GM21717 (cell line): ENCODE data around the gene TFPI.
"Not testable (repeated sequence)": the region's sequence is repeated elsewhere in the genome, so short reads cannot be mapped to it uniquely, and the experiment has no call there.

Experiments used
- ATAC-seq: cut with Tn5 transposase; IDR thresholded peaks from one replicate; pipeline ENCODE4 v1.9.1; 2021; ENCODE audit warnings: mild to moderate bottlenecking, moderate library complexity; ENCODE audit not compliant: unreplicated experiment

TFPI gene

GRCh38 chr2:187529248-187529976 is 24.8 kb downstream of the TFPI start:
- ATAC-seq: no peak

DNA sequence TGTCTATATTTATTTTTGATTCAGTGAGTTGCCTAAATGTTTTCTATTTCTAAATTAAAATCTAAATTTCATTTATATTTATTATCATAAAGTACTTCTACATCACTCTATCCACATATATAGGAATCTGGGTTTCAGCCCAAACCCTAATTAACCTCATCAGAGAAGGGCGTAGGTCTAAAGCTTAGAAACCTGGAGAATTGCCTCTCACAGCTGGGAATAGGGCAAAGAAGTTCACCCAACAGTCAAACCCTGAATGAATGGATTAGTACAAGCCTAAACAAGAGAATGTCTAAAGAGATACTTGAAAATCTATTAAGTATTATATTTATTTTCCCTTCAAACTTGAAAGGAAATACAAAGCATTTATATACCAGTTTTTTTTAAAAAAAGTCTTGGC is 26.2 kb downstream of the TFPI start:
- ATAC-seq: no peak

- no peak for ATAC-seq
Observed at GRCh38 chr2:187527262-187527661, 27.0 kb downstream of the TFPI start.

GRCh38 chr2:187526792-187527191 is 27.4 kb downstream of the TFPI start:
- no peak for ATAC-seq

- ATAC-seq: no peak
Observed at GRCh38 chr2:187525163-187525900, 28.9 kb downstream of the TFPI start.

DNA sequence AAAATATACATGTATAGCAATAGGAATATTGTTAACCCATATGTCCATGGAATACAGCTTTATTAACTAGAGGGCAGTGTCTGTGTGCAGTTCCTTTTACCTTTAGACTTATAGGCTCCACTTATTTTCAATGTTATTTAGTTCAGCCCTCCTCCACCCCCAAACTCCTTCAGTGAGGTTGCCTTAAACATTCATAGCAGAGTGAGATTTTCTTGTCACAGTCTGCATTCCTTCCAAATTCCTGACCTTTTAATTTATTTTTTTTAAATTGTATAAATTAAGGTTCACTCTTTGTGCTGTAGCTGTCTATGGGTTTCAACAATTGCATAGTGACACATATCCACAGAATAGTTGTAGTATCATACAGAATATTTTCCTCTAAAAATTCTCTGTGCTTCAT is 30.9 kb downstream of the TFPI start:
- no peak for ATAC-seq

GRCh38 chr2:187520121-187520624 is 34.1 kb downstream of the TFPI start:
- no peak for ATAC-seq

DNA sequence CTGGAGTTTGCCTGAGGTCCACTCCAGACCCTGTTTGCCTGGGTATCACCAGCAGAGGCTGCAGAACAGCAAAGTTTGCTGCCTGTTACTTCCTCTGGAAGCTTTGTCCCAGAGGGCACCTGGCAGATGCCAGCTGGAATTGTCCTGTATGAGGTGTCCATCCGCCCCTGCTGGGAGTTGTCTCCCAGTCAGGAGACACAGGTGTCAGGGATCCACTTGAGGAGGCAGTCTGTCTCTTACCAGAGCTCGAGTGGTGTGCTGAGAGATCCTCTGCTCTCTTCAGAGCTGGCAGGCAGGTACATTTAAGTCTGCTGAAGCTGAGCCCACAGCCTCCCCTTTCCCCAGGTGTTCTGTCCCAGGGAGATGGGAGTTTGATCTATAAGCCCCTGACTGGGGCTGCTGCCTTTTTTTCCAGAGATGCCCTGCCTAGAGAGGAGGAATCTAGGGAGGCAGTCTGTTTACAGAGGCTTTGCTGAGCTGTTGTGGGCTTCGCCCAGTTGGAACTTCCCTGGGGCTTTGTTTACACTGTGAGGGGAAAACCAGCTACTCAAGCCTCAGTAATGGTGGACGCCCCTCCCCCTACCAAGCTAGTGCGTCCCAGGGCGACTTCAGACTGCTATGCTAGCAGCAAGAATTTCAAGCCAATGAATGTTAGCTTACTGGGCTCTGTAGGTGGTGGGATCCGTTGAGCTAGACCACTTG is 34.7 kb downstream of the TFPI start:
- ATAC-seq: no peak

DNA sequence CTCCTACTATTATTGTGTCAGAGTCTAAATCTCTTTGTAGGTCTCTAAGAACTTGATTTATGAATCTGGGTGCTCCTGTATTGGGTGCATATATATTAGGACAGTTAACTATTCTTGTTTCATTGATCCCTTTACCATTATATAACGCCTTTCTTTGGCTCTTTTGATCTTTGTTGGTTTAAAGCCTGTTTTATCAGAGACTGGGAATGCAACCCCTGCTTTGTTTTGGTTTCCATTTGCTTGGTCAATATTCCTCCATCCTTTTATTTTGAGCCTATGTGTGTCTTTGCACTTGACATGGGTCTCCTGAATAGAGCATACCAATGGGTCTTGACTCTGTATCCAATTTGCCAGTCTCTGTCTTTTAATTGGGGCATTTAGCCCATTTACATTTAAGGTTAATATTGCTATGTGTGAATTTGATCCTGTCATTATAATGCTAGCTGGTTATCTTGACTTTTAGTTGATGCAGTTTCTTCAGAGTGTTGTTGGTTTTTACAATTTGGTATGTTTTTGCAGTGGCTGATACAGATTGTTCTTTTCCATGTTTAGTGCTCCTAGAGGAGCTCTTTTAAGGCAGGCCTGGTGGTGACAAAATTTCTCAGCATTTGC is 36.4 kb downstream of the TFPI start:
- ATAC-seq: not testable (repeated sequence)

DNA sequence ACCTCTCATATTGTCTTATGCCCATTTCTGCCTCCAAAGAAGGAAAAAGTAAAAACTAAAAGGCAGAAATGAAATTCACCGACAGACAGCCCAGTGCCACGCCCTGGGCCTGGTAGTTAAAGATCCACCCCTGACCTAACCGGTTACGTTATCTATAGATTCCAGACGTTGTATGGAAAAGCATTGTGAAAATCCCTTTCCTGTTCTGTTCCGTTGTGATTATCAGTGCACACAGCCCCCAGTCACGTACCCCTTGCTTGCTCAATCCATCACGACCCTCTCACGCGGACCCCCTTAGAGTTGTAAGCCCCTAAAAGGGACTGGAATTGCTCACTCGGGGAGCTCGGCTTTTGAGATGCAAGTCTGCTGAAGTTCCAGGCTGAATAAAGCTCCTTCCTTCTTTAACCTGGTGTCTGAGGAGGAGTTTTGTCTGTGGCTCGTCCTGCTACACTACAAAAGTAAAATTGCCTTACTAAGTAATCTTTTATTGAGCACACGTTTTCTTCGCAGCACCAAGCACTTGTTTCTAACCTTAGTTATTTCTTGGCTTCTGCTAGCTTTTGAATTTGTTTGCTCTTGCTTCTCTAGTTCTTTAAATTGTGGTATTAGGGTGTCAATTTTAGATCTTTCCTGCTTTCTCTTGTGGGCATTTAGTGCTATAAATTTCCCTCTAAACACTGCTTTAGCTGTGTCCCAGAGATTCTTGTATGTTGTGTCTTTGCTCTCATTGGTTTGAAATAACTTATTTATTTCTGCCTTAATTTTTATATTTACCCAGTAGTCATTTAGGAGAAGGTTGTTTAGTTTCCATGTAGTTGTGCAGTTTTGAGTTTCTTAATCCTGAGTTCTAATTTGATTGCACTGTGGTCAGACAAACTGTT is 37.4 kb downstream of the TFPI start:
- ATAC-seq: not testable (repeated sequence)

DNA sequence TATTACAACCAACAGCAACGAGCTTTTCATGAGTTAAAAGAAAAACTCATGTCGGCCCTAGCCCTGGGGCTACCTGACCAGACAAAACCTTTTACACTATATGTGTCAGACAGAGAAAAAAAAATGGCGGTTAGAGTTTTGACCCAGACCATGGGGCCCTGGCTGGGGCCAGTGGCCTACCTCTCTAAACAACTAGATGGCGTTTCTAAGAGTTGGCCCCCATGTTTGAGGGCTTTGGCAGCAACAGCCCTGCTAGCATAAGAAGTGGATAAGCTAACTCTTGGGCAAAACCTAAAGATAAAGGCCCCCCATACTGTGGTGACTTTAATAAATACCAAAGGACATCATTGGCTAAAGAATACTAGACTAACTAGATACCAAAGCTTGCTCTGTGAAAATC is 39.3 kb downstream of the TFPI start:
- ATAC-seq: no peak

DNA sequence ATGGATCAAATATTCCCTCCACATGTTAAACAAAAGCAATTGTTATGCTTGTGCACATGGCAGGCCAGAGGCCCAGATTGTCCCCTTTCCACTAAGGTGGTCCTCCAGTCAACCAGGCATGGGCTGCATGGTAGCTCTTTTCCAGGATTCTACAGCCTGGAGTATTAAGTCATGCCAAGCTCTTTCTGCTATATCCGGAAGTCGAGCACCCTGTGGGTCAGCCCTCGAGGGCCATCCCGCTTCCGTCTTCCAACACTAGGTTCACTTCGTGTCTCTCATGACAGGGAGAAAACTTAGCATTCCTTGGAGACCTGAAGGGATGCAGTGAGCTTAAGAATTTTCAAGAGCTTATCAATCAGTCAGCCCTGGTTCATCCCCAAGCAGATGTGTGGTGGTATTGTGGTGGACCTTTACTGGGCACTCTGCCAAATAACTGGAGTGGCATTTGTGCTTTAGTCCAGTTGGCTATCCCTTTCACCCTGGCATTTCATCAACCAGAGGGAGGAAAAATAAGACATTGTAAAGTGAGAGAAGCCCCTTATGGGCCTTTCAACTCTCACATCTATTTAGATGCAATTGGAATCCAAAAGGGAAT is 39.9 kb downstream of the TFPI start:
- ATAC-seq: not testable (repeated sequence)

DNA sequence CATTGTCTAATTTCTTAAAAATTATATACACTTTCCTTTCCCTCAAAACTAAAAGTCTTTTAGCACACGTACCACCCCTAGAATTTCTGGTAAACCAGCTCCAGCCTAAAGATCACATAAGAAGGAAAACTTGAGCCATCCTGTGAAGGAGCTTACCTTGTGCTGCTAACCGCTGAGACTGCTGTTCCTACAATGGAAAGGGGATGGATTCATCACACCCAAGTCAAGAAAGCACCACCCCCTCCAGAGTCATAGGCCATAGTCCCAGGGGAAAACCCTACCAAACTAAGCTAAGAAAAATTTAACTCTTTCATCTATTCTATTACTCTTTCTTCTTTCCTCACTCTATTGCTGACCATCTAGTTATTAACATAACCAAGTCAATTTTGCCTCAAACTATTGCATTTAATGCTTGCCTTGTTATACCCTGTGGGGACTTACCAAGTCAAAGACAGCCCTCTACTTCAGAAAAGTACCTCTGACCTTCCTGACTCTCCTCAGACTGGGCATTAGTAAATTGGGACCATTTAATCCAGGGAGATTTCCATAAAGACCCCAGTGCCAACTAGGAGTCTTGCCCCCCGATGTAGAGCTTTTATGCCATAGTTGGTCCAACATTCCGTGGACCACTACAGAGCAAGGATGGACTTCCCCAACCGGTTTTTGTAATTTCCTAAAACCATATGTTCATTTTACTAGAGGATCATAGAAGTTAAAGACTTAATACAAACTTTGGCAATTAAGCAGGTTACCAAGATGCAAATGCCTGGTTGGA is 40.6 kb downstream of the TFPI start:
- not testable (repeated sequence) for ATAC-seq

GRCh38 chr2:187511356-187512315 is 42.6 kb downstream of the TFPI start:
- ATAC-seq: no peak

DNA sequence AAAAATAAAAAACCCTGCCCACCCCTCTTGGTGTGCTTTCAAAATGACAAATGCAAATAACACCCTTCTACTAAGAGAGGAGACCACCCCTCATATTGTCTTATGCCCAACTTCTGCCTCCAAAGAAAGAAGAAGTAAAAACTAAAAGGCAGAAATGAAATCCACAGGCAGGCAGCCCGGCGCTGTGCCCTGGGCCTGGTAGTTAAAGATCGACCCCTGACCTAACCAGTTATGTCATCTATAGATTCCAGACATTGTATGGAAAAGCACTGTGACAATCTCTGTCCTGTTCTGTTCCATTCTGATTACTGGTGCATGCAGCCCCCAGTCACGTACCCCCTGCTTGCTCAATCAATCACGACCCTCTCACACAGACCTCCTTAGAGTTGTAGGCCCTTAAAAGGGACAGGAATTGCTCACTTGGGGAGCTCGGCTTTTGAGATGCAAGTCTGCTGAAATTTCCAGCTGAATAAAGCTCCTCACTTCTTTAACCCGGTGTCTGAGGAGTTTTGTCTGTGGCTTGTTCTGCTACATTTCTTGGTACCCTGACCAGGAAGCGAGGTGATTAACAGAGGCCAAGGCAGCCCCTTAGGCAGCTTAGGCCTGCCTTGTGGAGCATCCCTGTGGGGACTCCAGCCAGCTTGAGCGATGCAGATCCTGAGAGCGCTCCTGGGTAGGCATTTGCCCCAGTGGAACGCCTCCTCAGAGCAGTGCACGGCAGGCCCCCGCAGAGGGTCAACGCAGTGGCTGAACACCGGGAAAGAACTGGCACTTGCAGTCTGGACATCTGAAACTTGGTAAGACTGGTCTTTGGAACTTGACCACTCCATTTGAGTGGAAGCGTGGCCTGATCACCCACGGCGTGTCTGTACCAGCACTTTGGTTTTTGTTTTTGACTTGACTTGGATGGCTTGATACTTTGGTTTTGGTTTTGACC is 43.5 kb downstream of the TFPI start:
- ATAC-seq: not testable (repeated sequence)

DNA sequence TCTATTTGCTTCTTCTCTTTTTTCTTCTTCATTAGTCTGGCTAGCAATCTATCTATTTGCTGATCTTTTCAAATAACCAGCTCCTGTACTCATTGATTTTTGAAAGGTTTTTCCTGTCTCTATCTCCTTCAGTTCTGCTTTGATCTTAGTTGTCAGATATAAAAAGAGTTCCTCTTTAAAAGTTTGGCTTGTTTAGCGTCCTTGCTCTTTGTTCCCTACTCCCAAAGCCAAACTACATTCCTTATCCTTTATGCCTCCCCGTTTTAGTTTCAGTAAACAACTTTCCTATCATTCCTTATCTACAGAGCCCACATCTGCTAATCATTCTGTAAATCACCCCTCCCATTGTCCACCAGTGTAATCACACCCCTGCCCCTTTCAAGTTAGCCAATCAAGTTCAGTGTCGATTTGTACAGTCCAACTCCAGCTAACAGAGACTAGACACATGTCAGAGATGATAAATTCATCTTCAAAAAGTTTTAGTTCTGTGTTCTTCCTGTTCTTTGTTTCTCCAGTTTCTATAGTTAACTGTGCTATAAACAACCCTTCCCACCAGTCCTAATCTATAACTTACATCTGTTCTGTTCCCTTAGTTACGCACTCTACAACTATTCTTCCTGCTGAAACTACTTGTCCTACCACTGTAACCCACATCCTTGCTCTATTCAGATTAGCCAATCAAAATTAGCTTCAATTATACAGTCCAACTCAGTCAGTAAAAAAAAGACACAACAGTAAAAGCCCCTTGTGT is 44.4 kb downstream of the TFPI start:
- no peak for ATAC-seq
